Dedifferentiated amniotic fluid mesenchymal stem cell (primary cell): ENCODE results near the gene PRKX.
"Not testable (repeated sequence)": the region's sequence is repeated elsewhere in the genome, so short reads cannot be mapped to it uniquely, and the experiment has no call there.

Source experiments
- DNase-seq: peaks from one replicate; pipeline ENCODE4 v3.0.0-alpha.2; 2016; ENCODE audit errors: extremely low spot score

Gene PRKX

GRCh38 chrX:3713225-3713936 is at the start of gene PRKX:
TSS of gene PRKX (minus strand) at chrX:3713649. CDS start at chrX:3713253, 396 bp downstream.
- no peak for DNase-seq

- DNase-seq = no peak
Observed at GRCh38 chrX:3763111-3763510, 49.7 kb upstream of the PRKX start.

GRCh38 chrX:3757510-3758025 is 44.1 kb upstream of the PRKX start:
- DNase-seq = no peak

- DNase-seq = no peak
Observed at GRCh38 chrX:3748052-3748559, 34.7 kb upstream of the PRKX start.

- no peak for DNase-seq
Observed at GRCh38 chrX:3743801-3744439, 30.5 kb upstream of the PRKX start.

GRCh38 chrX:3740946-3741345 is 27.5 kb upstream of the PRKX start:
- not testable (repeated sequence) for DNase-seq

GRCh38 chrX:3738509-3738908 is 25.1 kb upstream of the PRKX start:
- DNase-seq = no peak

- DNase-seq = not testable (repeated sequence)
Observed at GRCh38 chrX:3736536-3736935, 23.1 kb upstream of the PRKX start.

GRCh38 chrX:3735891-3736290 is 22.4 kb upstream of the PRKX start:
- not testable (repeated sequence) for DNase-seq

- DNase-seq = not testable (repeated sequence)
Observed at GRCh38 chrX:3734456-3734855, 21.0 kb upstream of the PRKX start.

- DNase-seq = no peak
Observed at GRCh38 chrX:3733043-3733430, 19.6 kb upstream of the PRKX start.

- not testable (repeated sequence) for DNase-seq
Observed at GRCh38 chrX:3732326-3733042, 19.0 kb upstream of the PRKX start.

GRCh38 chrX:3728454-3728853 is 15.0 kb upstream of the PRKX start:
- DNase-seq = peak; percentile 19

- not testable (repeated sequence) for DNase-seq
Observed at GRCh38 chrX:3723460-3723859, 10.0 kb upstream of the PRKX start.

- DNase-seq = no peak
Observed at GRCh38 chrX:3717742-3718420, 4.4 kb upstream of the PRKX start.

- DNase-seq = no peak
Observed at GRCh38 chrX:3715921-3716320, 2.5 kb upstream of the PRKX start.

GRCh38 chrX:3714706-3715479 is 1.4 kb upstream of the PRKX start:
- not testable (repeated sequence) for DNase-seq

- no peak for DNase-seq
Observed at GRCh38 chrX:3713937-3714434, 537 bp upstream of the PRKX start.

- no peak for DNase-seq
Observed at GRCh38 chrX:3712870-3713224, 602 bp downstream of the PRKX start.

GRCh38 chrX:3712051-3712869 is 1.2 kb downstream of the PRKX start:
- DNase-seq = no peak
